Testis (tissue), 2 donors: ENCODE results near the gene SDK2.

Experiments
- POLR2A ChIP-seq: fragments of 450-650 bp; IDR thresholded peaks from one replicate; pipeline ENCODE4 v1.6.1; 2017; ENCODE audit warnings: antibody characterized with exemption, mild to moderate bottlenecking, moderate library complexity
- TF ChIP-seq, protein P1 (sequence below), 3 experiments: fragments of 450-650 bp in 2 of 3; fragments of 200-600 bp in 1 of 3; sonication (generic) in 1 of 3; IDR thresholded peaks; one replicate each; pipeline ENCODE4 v1.5.1; 2016 to 2019; ENCODE audit warnings: antibody characterized with exemption in 3 of 3, mild to moderate bottlenecking in 2 of 3, moderate library complexity in 1 of 3

- TF ChIP-seq, protein P1, sequence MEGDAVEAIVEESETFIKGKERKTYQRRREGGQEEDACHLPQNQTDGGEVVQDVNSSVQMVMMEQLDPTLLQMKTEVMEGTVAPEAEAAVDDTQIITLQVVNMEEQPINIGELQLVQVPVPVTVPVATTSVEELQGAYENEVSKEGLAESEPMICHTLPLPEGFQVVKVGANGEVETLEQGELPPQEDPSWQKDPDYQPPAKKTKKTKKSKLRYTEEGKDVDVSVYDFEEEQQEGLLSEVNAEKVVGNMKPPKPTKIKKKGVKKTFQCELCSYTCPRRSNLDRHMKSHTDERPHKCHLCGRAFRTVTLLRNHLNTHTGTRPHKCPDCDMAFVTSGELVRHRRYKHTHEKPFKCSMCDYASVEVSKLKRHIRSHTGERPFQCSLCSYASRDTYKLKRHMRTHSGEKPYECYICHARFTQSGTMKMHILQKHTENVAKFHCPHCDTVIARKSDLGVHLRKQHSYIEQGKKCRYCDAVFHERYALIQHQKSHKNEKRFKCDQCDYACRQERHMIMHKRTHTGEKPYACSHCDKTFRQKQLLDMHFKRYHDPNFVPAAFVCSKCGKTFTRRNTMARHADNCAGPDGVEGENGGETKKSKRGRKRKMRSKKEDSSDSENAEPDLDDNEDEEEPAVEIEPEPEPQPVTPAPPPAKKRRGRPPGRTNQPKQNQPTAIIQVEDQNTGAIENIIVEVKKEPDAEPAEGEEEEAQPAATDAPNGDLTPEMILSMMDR (IDR thresholded peaks at IDR 0.05): no peak
- TF ChIP-seq POLR2A: no peak
Observed at GRCh38 chr17:73400915-73401545, 243.2 kb downstream of the SDK2 start.
